A549 (cell line): ENCODE results near the gene PEX11B. TPM values are rescaled to one million over a fixed set of nuclear protein-coding genes. Genes with fewer than 3 reads are reported as not detected.

Experiments
- ATAC-seq, 2 experiments: fragments of 200-7000 bp in 1 of 2; fragments of >200 bp in 1 of 2; cut with Nextera tagmentation in 1 of 2; cut with Tn5 transposase in 1 of 2; 3 replicates each; pipeline versions ENCODE4 v1.8.0 to v1.9.1; 2018 to 2020; ENCODE audit warnings: mild to moderate bottlenecking in 1 of 2, moderate library complexity in 1 of 2
- CTCF ChIA-PET: fragments of 300-600 bp; sonication (Branson Sonifier 250); formaldehyde crosslinking; extraction: SDS; loops from one replicate; lab custom pipeline; 2021; ENCODE audit warnings: antibody characterized with exemption, inconsistent platforms; lab: Yijun Ruan, JAX
- POLR2A ChIA-PET: fragments of 350-600 bp; formaldehyde crosslinking; extraction: SDS; loops from one replicate; lab custom pipeline; 2021; ENCODE audit warnings: antibody characterized with exemption, inconsistent platforms; lab: Yijun Ruan, JAX
- DNase-seq, 2 experiments: peaks; one replicate each; pipeline versions ENCODE4 v3.0.0 to v3.0.0-alpha.2; 2011 to 2016; ENCODE audit warnings: low read depth in 1 of 2, low spot score in 1 of 2
- FAIRE-seq: peaks from 2 replicates; lab custom pipeline; 2011; peaks lifted over from hg19 to GRCh38; lab: Jason Lieb, UNC
- H3K27ac ChIP-seq, 2 experiments: fragments of >200 bp; sonication (Bioruptor Twin); formaldehyde crosslinking; 3 replicates each; pipeline ENCODE4 v1.5.1; 2016 to 2017
- H3K4me1 ChIP-seq: fragments of >200 bp; sonication (Bioruptor Twin); formaldehyde crosslinking; 3 replicates; pipeline ENCODE4 v1.6.1; 2016
- H3K4me2 ChIP-seq: fragments of >200 bp; sonication (Bioruptor Twin); formaldehyde crosslinking; 3 replicates; pipeline ENCODE4 v1.6.1; 2016
- H3K4me3 ChIP-seq: fragments of >200 bp; sonication (Bioruptor Twin); formaldehyde crosslinking; 3 replicates; pipeline ENCODE4 v1.5.1; 2016
- H3K9me3 ChIP-seq: fragments of >200 bp; sonication (Bioruptor Twin); formaldehyde crosslinking; 3 replicates; pipeline ENCODE4 v1.6.1; 2016
- CBX2 ChIP-seq: fragments of 200-600 bp; sonication (generic); IDR thresholded peaks from 2 replicates; pipeline ENCODE4 v1.6.1; 2016; ENCODE audit warnings: low read depth, mild to moderate bottlenecking, borderline replicate concordance
- CBX8 ChIP-seq: fragments of 200-600 bp; sonication (generic); IDR thresholded peaks from 2 replicates; pipeline ENCODE4 v1.6.1; 2016
- EHMT2 ChIP-seq: fragments of 200-600 bp; sonication (generic); IDR thresholded peaks from 2 replicates; pipeline ENCODE4 v1.6.1; 2016; ENCODE audit warnings: antibody characterized with exemption, low read depth, mild to moderate bottlenecking, moderate library complexity
- EP300 ChIP-seq, 2 experiments: fragments of >200 bp; sonication (Bioruptor Twin); formaldehyde crosslinking; IDR thresholded peaks; 2 replicates in 1 of 2; 3 replicates in 1 of 2; pipeline ENCODE4 v1.6.1; 2016 to 2017
- FOSB ChIP-seq: fragments of 250-450 bp; sonication (Bioruptor Pico); IDR thresholded peaks from 2 replicates; pipeline ENCODE4 v1.5.0; 2020; ENCODE audit warnings: mild to moderate bottlenecking, moderate library complexity
- FOSL2 ChIP-seq, 2 experiments: fragments of 450-650 bp in 1 of 2; fragments of >200 bp in 1 of 2; sonication (Bioruptor Twin) in 1 of 2; formaldehyde crosslinking; IDR thresholded peaks; 2 replicates each; pipeline versions ENCODE4 v1.5.0 to v1.6.1; 2016 to 2020; ENCODE audit warnings: mild to moderate bottlenecking in 1 of 2, moderate library complexity in 1 of 2
- GATA3 ChIP-seq: IDR thresholded peaks from 2 replicates; pipeline ENCODE4 v1.6.1; 2012; ENCODE audit warnings: borderline replicate concordance
- HDAC2 ChIP-seq: fragments of 200-600 bp; sonication (generic); IDR thresholded peaks from 2 replicates; pipeline ENCODE4 v1.6.1; 2016
- HEYL ChIP-seq: fragments of 250-450 bp; sonication (Bioruptor Pico); IDR thresholded peaks from 2 replicates; pipeline ENCODE4 v1.8.0; 2021; ENCODE audit warnings: mild to moderate bottlenecking, moderate library complexity
- JUN ChIP-seq, 2 experiments: fragments of >200 bp; sonication (Bioruptor Twin); formaldehyde crosslinking; IDR thresholded peaks; 2 replicates in 1 of 2; 3 replicates in 1 of 2; pipeline ENCODE4 v1.6.1; 2016 to 2017
- JUNB ChIP-seq: fragments of >200 bp; sonication (Bioruptor Twin); formaldehyde crosslinking; IDR thresholded peaks from 2 replicates; pipeline ENCODE4 v1.6.1; 2016
- NFE2L2 ChIP-seq: fragments of 150-350 bp; conservative IDR thresholded peaks from 2 replicates; pipeline ENCODE4 v1.6.1; 2014; ENCODE audit warnings: low read length
- PHF8 ChIP-seq: fragments of 200-600 bp; sonication (generic); IDR thresholded peaks from 2 replicates; pipeline ENCODE4 v1.6.1; 2016; ENCODE audit warnings: low read depth, mild to moderate bottlenecking, antibody characterized with exemption, moderate library complexity, borderline replicate concordance
- POLR2A ChIP-seq: IDR thresholded peaks from 2 replicates; pipeline ENCODE4 v1.6.1; 2012; ENCODE audit warnings: mild to moderate bottlenecking, low read length
- RAD21 ChIP-seq, 2 experiments: fragments of >200 bp in 1 of 2; sonication (Bioruptor Twin) in 1 of 2; formaldehyde crosslinking in 1 of 2; IDR thresholded peaks in 1 of 2; conservative IDR thresholded peaks in 1 of 2; 2 replicates in 1 of 2; 3 replicates in 1 of 2; pipeline ENCODE4 v1.6.1; 2012 to 2018; ENCODE audit warnings: inconsistent platforms in 1 of 2
- RFX5 ChIP-seq: fragments of 450-650 bp; IDR thresholded peaks from 2 replicates; pipeline ENCODE4 v1.7.1; 2014; ENCODE audit warnings: antibody characterized with exemption, mild to moderate bottlenecking, moderate library complexity
- RNF2 ChIP-seq: fragments of 200-600 bp; sonication (generic); IDR thresholded peaks from 2 replicates; pipeline ENCODE4 v1.6.1; 2016; ENCODE audit warnings: low read depth, mild to moderate bottlenecking, antibody characterized with exemption, moderate library complexity, borderline replicate concordance
- SREBF2 ChIP-seq: fragments of 450-650 bp; IDR thresholded peaks from 2 replicates; pipeline ENCODE4 v1.6.1; 2014; ENCODE audit warnings: mild to moderate bottlenecking, moderate library complexity
- TP53 ChIP-seq: fragments of 250-450 bp; sonication (Bioruptor Pico); IDR thresholded peaks from 2 replicates; pipeline ENCODE4 v1.5.0; 2021; ENCODE audit warnings: mild to moderate bottlenecking, moderate library complexity
- ZC3H11A ChIP-seq: fragments of 450-650 bp; IDR thresholded peaks from 2 replicates; pipeline ENCODE4 v1.6.1; 2014; ENCODE audit warnings: antibody characterized with exemption, mild to moderate bottlenecking
- ZNF302 ChIP-seq: fragments of 250-450 bp; sonication (Bioruptor Pico); IDR thresholded peaks from 2 replicates; pipeline ENCODE4 v1.9.0; 2021; ENCODE audit warnings: inconsistent platforms, mild to moderate bottlenecking, moderate library complexity
- ZSCAN20 ChIP-seq: fragments of 250-450 bp; sonication (Bioruptor Pico); IDR thresholded peaks from 2 replicates; pipeline ENCODE4 v1.8.0; 2022; ENCODE audit warnings: mild to moderate bottlenecking, moderate library complexity
- WGBS: methylation state at CpG from one replicate; pipeline ENCODE4 v1.1.6; 2017; ENCODE audit errors: missing lambda C conversion rate; 5-methylcytosine and 5-hydroxymethylcytosine counted together
- polyA plus RNA-seq, 4 experiments: library from polyadenylated mRNA; depleted of rRNA in 3 of 4; stranded (reverse); fragments of >200 nt; fragmentation: RNase III in 1 of 4; extraction: RNeasy Plus Mini Kit Qiagen cat#74134 plus additional on column Dnase treatment in 1 of 4; gene quantifications; 2 replicates in 3 of 4; 3 replicates in 1 of 4; pipeline ENCODE4 v1.2.3, GENCODE V29; 2011 to 2017
- TF ChIP-seq, protein P1 (sequence below): fragments of 450-650 bp; IDR thresholded peaks from 2 replicates; pipeline ENCODE4 v1.6.1; 2014; ENCODE audit warnings: antibody characterized with exemption
- TF ChIP-seq, protein P2 (sequence below): fragments of 150-350 bp; IDR thresholded peaks from 2 replicates; pipeline ENCODE4 v1.6.1; 2014; ENCODE audit warnings: low read depth, mild to moderate bottlenecking, low read length
- TF ChIP-seq, protein P3 (sequence below): fragments of >200 bp; sonication (Bioruptor Twin); formaldehyde crosslinking; IDR thresholded peaks from 3 replicates; pipeline ENCODE4 v1.5.1; 2016

PEX11B gene
- polyA plus RNA-seq, 2 of the 4 experiments (the other 2 are of a cell fraction): 13.9 to 40.6 TPM

- POLR2A ChIA-PET: interaction anchor here (1.0 kb wide), 1 partner anchor 34 kb away, joined by 4 read pairs; the partner anchor contains the start of gene RBM8A
- Histone ChIP-seq H3K4me3 (peak overlapping the region; percentile 73), H3K4me2 (peak overlapping the region; percentile 92), H3K4me1 (peaks cover 48% of the 10 kb centered on the region), H3K9me3 (no peaks in the 10 kb centered on the region), H3K27ac (peak overlapping the region in 1 of 2 experiments; percentile 85; a peak in 4 of 6 replicates)
- TF ChIP-seq JUN (IDR thresholded peaks at IDR 0.05): no peak
- no peak for TF ChIP-seq PHF8
- TF ChIP-seq CBX2: no peak
- TF ChIP-seq ZC3H11A: no peak
- TF ChIP-seq, protein P1, sequence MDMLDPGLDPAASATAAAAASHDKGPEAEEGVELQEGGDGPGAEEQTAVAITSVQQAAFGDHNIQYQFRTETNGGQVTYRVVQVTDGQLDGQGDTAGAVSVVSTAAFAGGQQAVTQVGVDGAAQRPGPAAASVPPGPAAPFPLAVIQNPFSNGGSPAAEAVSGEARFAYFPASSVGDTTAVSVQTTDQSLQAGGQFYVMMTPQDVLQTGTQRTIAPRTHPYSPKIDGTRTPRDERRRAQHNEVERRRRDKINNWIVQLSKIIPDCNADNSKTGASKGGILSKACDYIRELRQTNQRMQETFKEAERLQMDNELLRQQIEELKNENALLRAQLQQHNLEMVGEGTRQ: no peak
- no peak for TF ChIP-seq RFX5
- TF ChIP-seq, protein P2, sequence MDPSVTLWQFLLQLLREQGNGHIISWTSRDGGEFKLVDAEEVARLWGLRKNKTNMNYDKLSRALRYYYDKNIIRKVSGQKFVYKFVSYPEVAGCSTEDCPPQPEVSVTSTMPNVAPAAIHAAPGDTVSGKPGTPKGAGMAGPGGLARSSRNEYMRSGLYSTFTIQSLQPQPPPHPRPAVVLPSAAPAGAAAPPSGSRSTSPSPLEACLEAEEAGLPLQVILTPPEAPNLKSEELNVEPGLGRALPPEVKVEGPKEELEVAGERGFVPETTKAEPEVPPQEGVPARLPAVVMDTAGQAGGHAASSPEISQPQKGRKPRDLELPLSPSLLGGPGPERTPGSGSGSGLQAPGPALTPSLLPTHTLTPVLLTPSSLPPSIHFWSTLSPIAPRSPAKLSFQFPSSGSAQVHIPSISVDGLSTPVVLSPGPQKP: no peak
- TF ChIP-seq RNF2: no peak
- no peak for TF ChIP-seq ZSCAN20 (CRISPR knock-in tag)
- TF ChIP-seq CBX8: no peak
- TF ChIP-seq GATA3: no peak
- TF ChIP-seq FOSL2 (IDR thresholded peaks at IDR 0.05): no peak
- TF ChIP-seq FOSL2 (CRISPR knock-in tag; IDR thresholded peaks at IDR 0.05): no peak
- no peak for TF ChIP-seq EHMT2
- TF ChIP-seq POLR2A: no peak
- 78% methylated on average over 45 of the region's 57 CpGs for WGBS
- no peak for DNase-seq
- no peak for ATAC-seq
- no peak for FAIRE-seq
- CTCF ChIA-PET: interaction anchor here (9.1 kb wide), 1 partner anchor 18 kb away, joined by 110 read pairs; no protein-coding TSS in a partner anchor
Observed at GRCh38 chr1:145961425-145962156, 43.1 kb upstream of the PEX11B start.

DNA sequence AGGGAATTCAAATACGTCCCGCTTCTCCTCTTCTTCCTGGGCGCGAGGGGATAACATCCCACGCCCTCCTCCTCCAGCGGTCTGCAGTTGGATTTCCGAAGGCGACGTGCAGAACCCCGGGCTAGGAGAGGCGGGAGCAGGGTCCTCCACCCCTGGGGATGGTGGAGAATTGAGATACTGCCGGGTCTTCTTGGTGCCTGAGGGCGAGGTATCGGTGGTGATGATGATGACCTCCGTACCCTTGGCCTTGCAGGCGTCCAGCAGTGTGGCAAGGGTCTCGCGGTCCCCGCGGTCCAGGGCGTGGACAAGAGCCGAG is 42.5 kb upstream of the PEX11B start:
- TF ChIP-seq HEYL (CRISPR knock-in tag) (no peak), RFX5 (no peak), CBX2 (no peak), ZNF302 (no peak), EP300 (IDR thresholded peaks at IDR 0.05) (no peak), RAD21 (conservative IDR thresholded peaks at IDR 0.05 in 1 of 2, IDR thresholded peaks at IDR 0.05 in 1 of 2) (no peak), SREBF2 (no peak), JUNB (no peak), FOSB (CRISPR knock-in tag) (no peak), NFE2L2 (no peak), HDAC2 (no peak), GATA3 (no peak), TP53 (no peak), ZC3H11A (no peak)
- TF ChIP-seq, protein P3, sequence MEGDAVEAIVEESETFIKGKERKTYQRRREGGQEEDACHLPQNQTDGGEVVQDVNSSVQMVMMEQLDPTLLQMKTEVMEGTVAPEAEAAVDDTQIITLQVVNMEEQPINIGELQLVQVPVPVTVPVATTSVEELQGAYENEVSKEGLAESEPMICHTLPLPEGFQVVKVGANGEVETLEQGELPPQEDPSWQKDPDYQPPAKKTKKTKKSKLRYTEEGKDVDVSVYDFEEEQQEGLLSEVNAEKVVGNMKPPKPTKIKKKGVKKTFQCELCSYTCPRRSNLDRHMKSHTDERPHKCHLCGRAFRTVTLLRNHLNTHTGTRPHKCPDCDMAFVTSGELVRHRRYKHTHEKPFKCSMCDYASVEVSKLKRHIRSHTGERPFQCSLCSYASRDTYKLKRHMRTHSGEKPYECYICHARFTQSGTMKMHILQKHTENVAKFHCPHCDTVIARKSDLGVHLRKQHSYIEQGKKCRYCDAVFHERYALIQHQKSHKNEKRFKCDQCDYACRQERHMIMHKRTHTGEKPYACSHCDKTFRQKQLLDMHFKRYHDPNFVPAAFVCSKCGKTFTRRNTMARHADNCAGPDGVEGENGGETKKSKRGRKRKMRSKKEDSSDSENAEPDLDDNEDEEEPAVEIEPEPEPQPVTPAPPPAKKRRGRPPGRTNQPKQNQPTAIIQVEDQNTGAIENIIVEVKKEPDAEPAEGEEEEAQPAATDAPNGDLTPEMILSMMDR: no peak
- 34% methylated on average over 22 of the region's 22 CpGs for WGBS
- FAIRE-seq (no peak), DNase-seq (no peak), ATAC-seq (no peak)
- ChIA-PET POLR2A (no interaction called here), CTCF (no interaction called here)
- Histone ChIP-seq H3K9me3 (no peaks in the 10 kb centered on the region), H3K4me2 (peak overlapping the region; percentile 92), H3K4me1 (peaks cover 53% of the 10 kb centered on the region), H3K4me3 (peak overlapping the region; percentile 73), H3K27ac (peak overlapping the region; percentile 82 to 85)
